GM23338 (cell line): ENCODE data around the gene DNM2. TPM values are rescaled to one million over a fixed set of nuclear protein-coding genes. Genes with fewer than 3 reads are reported as not detected.

Experiments used
- ATAC-seq: fragments of 200-7000 bp; cut with Tn5 transposase; 3 replicates; pipeline ENCODE4 v1.9.1; 2020
- DNase-seq: peaks from one replicate; pipeline ENCODE4 v3.0.0-alpha.2; 2015; ENCODE audit warnings: low spot score
- H2AFZ ChIP-seq: fragments of 200-600 bp; sonication (generic); 2 replicates; pipeline ENCODE4 v1.8.0; 2016; ENCODE audit warnings: antibody characterized with exemption, mild to moderate bottlenecking, moderate library complexity
- H3F3A ChIP-seq: fragments of 200-600 bp; sonication (generic); replicated peaks from 2 replicates; pipeline ENCODE4 v1.8.0; 2017; ENCODE audit warnings: antibody characterized with exemption, mixed run types, low read depth
- H3K27ac ChIP-seq: fragments of 200-600 bp; sonication (generic); 2 replicates; pipeline ENCODE4 v1.6.1; 2016; ENCODE audit warnings: low read depth
- H3K27me3 ChIP-seq: fragments of 200-600 bp; sonication (generic); 2 replicates; pipeline ENCODE4 v1.8.0; 2016; ENCODE audit warnings: mild to moderate bottlenecking, mixed run types, moderate library complexity; ENCODE audit not compliant: insufficient read depth
- H3K36me3 ChIP-seq: fragments of 200-600 bp; sonication (generic); 2 replicates; pipeline ENCODE4 v1.8.0; 2016; ENCODE audit warnings: mild to moderate bottlenecking; ENCODE audit not compliant: insufficient read depth
- H3K4me1 ChIP-seq: fragments of 200-600 bp; sonication (generic); 2 replicates; pipeline ENCODE4 v1.8.0; 2016; ENCODE audit warnings: mild to moderate bottlenecking, moderate library complexity; ENCODE audit not compliant: insufficient read depth
- H3K4me2 ChIP-seq: fragments of 200-600 bp; sonication (generic); 2 replicates; pipeline ENCODE4 v1.7.1; 2017; ENCODE audit warnings: mixed run types
- H3K4me3 ChIP-seq: fragments of 200-600 bp; sonication (generic); 2 replicates; pipeline ENCODE4 v1.6.1; 2016; ENCODE audit warnings: mixed run types
- H3K79me2 ChIP-seq: fragments of 200-600 bp; sonication (generic); replicated peaks from 2 replicates; pipeline ENCODE4 v1.8.0; 2017; ENCODE audit warnings: mild to moderate bottlenecking; ENCODE audit not compliant: insufficient read depth
- H3K9me2 ChIP-seq: fragments of 200-600 bp; sonication (generic); 2 replicates; pipeline ENCODE4 v1.8.0; 2017; ENCODE audit not compliant: insufficient read depth
- H4K20me1 ChIP-seq: fragments of 200-600 bp; sonication (generic); replicated peaks from 2 replicates; pipeline ENCODE4 v1.8.0; 2017; ENCODE audit warnings: mild to moderate bottlenecking; ENCODE audit not compliant: insufficient read depth
- H3K27ac Mint-ChIP-seq: 2 replicates; pipeline ENCODE4 v1.8.0; 2020; ENCODE audit warnings: inconsistent platforms, mild to moderate bottlenecking, moderate library complexity, mixed read lengths
- H3K27me3 Mint-ChIP-seq: 3 replicates; pipeline ENCODE4 v1.8.0; 2022; ENCODE audit warnings: low read depth, mild to moderate bottlenecking, moderate library complexity, mixed read lengths, inconsistent platforms; ENCODE audit not compliant: insufficient read depth, poor library complexity
- H3K36me3 Mint-ChIP-seq: 3 replicates; pipeline ENCODE4 v1.8.0; 2021; ENCODE audit warnings: low read depth, mild to moderate bottlenecking, inconsistent platforms, moderate library complexity, mixed read lengths
- H3K4me1 Mint-ChIP-seq: 3 replicates; pipeline ENCODE4 v1.8.0; 2020; ENCODE audit warnings: mild to moderate bottlenecking, inconsistent platforms, mixed read lengths
- H3K4me3 Mint-ChIP-seq: 3 replicates; pipeline ENCODE4 v1.8.0; 2021; ENCODE audit warnings: moderate library complexity, mild to moderate bottlenecking, inconsistent platforms, mixed read lengths
- H3K9me3 Mint-ChIP-seq: 3 replicates; pipeline ENCODE4 v1.8.0; 2020; ENCODE audit warnings: moderate library complexity, mild to moderate bottlenecking, inconsistent platforms, mixed read lengths
- CTCF ChIP-seq, 2 experiments: fragments of 200-600 bp in 1 of 2; sonication (generic) in 1 of 2; conservative IDR thresholded peaks; 2 replicates each; pipeline versions ENCODE4 v1.5.1 to v1.6.1; 2016 to 2017; ENCODE audit warnings: antibody characterized with exemption in 2 of 2, low read depth in 2 of 2, mild to moderate bottlenecking in 2 of 2, moderate library complexity in 1 of 2
- EZH2 ChIP-seq: fragments of 200-600 bp; sonication (generic); IDR thresholded peaks from one replicate; pipeline ENCODE4 v1.8.0; 2017; ENCODE audit warnings: antibody characterized with exemption, mild to moderate bottlenecking, low read depth; ENCODE audit not compliant: unreplicated experiment
- EZH2phosphoT487 ChIP-seq: fragments of 200-600 bp; sonication (generic); IDR thresholded peaks from one replicate; pipeline ENCODE4 v1.8.1; 2018; ENCODE audit warnings: antibody characterized with exemption; ENCODE audit not compliant: unreplicated experiment
- JUNB ChIP-seq: IDR thresholded peaks from one replicate; pipeline ENCODE4 v1.6.1; 2016; ENCODE audit warnings: antibody characterized with exemption; ENCODE audit not compliant: unreplicated experiment
- NANOG ChIP-seq: IDR thresholded peaks from 2 replicates; pipeline ENCODE4 v1.6.1; 2016; ENCODE audit warnings: antibody characterized with exemption, borderline replicate concordance
- POLR2AphosphoS5 ChIP-seq: IDR thresholded peaks from 2 replicates; pipeline ENCODE4 v1.6.1; 2016; ENCODE audit warnings: antibody characterized with exemption, low read depth
- REST ChIP-seq: IDR thresholded peaks from one replicate; pipeline ENCODE4 v1.6.1; 2018; ENCODE audit warnings: antibody characterized with exemption; ENCODE audit not compliant: unreplicated experiment
- STAT1 ChIP-seq: IDR thresholded peaks from one replicate; pipeline ENCODE4 v1.6.1; 2016; ENCODE audit warnings: antibody characterized with exemption; ENCODE audit not compliant: unreplicated experiment
- ZNF331 ChIP-seq: fragments of 250-450 bp; sonication (Bioruptor Pico); IDR thresholded peaks from 2 replicates; pipeline ENCODE4 v1.5.0; 2020; ENCODE audit warnings: low read depth, mild to moderate bottlenecking, moderate library complexity
- polyA plus RNA-seq: library from polyadenylated mRNA; unstranded; fragments of >200 nt; fragmentation: Nextera tagmentation; extraction: Ambion mirVana; gene quantifications from 2 replicates; pipeline ENCODE4 v1.2.1, GENCODE V29; 2016
- total RNA-seq: library from RNA; depleted of rRNA; stranded (reverse); fragments of >200 nt; shearing (Covaris generic); gene quantifications from 2 replicates; pipeline ENCODE4 v1.2.3, GENCODE V29; 2014
- TF ChIP-seq, protein P1 (sequence below): IDR thresholded peaks from 2 replicates; pipeline ENCODE4 v1.6.1; 2016; ENCODE audit warnings: antibody characterized with exemption

Gene DNM2
- total and polyA plus RNA-seq, 2 experiments from 2014 or later: 40.7 to 138 TPM

- no peak for TF ChIP-seq REST
- TF ChIP-seq POLR2AphosphoS5: no peak
- no peak for TF ChIP-seq STAT1
- TF ChIP-seq NANOG: no peak
- TF ChIP-seq EZH2phosphoT487: no peak
- no peak for TF ChIP-seq CTCF (conservative IDR thresholded peaks at IDR 0.05; ENCODE audit: low read depth in 2 of 2)
- TF ChIP-seq ZNF331 (CRISPR knock-in tag): no peak
- TF ChIP-seq EZH2: no peak
- no peak for TF ChIP-seq JUNB
These were observed 108.4 kb downstream of the DNM2 start (continued) for GRCh38 chr19:10826231-10826630.

DNA sequence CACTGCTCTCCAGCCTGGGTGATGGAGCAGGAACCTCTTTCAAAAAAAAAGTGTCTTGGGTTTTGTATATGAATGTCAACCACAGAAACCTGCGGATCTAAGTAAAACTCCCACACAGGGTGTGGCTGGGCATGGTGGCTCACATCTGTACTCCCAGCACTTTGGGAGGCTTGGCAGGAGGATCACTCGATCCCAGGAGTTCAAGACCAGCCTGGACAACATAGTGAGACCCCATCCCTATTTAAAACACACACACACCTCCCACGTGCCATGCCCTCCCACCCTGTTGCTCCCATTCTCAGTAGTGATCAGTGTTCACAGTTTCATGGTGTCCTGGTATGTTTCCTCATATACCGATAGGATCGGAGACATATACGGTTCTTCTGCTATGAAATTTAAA is 109.0 kb downstream of the DNM2 start:
- Histone ChIP-seq H3K4me2 (no peak overlapping the region), H3K27me3 (no peaks in the 10 kb centered on the region), H3K4me1 (no peaks in the 10 kb centered on the region), H3K79me2 (no peaks in the 10 kb centered on the region), H3K9me2 (no peaks in the 10 kb centered on the region), H4K20me1 (no peaks in the 10 kb centered on the region; the same call in 1 of the 2 replicates), H3K27ac (no peak overlapping the region), H3K36me3 (no peaks in the 10 kb centered on the region), H3K4me3 (no peak overlapping the region), H2AFZ (no peak overlapping the region), H3F3A (peaks cover 7% of the 10 kb centered on the region; the same call in 1 of the 2 replicates)
- Mint-ChIP-seq H3K36me3 (peaks cover 37% of the 10 kb centered on the region), H3K4me1 (no peaks in the 10 kb centered on the region), H3K27ac (no peak overlapping the region), H3K9me3 (no peaks in the 10 kb centered on the region; the same call in 2 of the 3 replicates), H3K27me3 (peaks cover 10% of the 10 kb centered on the region), H3K4me3 (no peak overlapping the region)
- DNase-seq: no peak
- no peak for ATAC-seq
- TF ChIP-seq JUNB (no peak), STAT1 (no peak), EZH2phosphoT487 (no peak), NANOG (no peak), CTCF (conservative IDR thresholded peaks at IDR 0.05; ENCODE audit: low read depth in 2 of 2) (no peak)
- TF ChIP-seq, protein P1, sequence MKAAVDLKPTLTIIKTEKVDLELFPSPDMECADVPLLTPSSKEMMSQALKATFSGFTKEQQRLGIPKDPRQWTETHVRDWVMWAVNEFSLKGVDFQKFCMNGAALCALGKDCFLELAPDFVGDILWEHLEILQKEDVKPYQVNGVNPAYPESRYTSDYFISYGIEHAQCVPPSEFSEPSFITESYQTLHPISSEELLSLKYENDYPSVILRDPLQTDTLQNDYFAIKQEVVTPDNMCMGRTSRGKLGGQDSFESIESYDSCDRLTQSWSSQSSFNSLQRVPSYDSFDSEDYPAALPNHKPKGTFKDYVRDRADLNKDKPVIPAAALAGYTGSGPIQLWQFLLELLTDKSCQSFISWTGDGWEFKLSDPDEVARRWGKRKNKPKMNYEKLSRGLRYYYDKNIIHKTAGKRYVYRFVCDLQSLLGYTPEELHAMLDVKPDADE: no peak
